NCI-H2227 (cell line): Measurements from ENCODE around the gene TMEM123.
A peak's percentile ranks its signal among the peaks of the same experiment; 100 is the strongest.

Source experiments
- DNase-seq: peaks from one replicate; lab custom pipeline; 2025; ENCODE audit not compliant: unreplicated experiment; lab: John Stamatoyannopoulos, UW

The TMEM123 gene

DNA sequence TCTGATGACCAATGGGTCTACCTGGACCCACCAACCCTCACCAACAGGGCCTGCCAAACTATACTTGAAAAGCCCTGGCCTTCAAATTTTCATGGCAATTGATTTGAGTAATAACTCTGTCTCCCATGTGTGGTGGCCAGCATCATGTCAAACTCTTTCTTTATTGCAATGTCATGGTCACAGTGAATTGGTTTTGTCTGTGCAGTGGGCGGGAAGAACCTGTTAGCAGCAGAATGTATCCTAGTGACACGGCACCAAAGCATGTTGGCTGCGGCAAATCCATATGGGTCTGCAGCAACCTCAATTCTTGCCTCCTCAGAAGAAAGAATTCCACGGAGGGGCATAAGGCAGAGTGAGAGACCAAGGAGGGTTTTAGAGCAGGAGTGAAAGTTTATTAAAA lies 19.6 kb upstream of the TMEM123 start:
- DNase-seq: no peak

DNA sequence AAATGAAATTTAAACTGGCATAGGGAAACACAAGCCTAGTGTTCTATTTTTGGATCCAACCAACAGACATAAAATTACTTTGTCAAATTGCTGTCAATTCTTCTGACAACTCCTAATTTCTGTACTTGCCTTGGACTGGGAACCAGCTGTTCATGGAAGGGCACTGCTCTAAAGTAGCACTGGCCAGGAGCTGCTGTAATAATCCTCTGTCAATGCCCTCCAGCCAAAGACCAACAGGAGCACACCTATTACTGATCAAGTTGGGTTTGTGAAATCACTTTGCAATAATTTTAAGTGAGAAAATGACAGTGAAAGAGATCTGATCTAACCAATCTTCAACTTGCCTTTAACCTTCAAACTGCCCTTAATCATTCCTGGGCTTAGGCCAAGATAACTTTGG lies 18.9 kb upstream of the TMEM123 start:
- DNase-seq: no peak

DNA sequence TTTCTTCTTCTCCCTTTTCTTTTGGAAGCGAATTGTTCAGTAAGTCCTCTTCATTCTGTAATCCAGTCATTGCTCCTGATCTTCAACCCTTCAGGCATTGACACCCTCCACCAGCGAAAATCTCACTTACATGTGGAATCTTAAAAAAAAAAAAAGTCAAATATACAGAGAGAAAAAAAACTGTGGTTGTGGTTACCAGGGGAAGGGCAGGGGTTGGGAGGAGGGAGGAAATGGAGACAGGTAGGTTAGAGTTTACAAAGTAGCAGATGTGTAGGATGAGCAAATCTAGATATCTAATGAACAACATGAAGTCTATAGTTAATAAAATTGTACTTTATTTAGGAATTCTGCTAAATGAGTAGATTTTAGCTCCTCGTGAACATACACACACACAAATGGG lies 17.7 kb upstream of the TMEM123 start:
- no peak for DNase-seq

DNA sequence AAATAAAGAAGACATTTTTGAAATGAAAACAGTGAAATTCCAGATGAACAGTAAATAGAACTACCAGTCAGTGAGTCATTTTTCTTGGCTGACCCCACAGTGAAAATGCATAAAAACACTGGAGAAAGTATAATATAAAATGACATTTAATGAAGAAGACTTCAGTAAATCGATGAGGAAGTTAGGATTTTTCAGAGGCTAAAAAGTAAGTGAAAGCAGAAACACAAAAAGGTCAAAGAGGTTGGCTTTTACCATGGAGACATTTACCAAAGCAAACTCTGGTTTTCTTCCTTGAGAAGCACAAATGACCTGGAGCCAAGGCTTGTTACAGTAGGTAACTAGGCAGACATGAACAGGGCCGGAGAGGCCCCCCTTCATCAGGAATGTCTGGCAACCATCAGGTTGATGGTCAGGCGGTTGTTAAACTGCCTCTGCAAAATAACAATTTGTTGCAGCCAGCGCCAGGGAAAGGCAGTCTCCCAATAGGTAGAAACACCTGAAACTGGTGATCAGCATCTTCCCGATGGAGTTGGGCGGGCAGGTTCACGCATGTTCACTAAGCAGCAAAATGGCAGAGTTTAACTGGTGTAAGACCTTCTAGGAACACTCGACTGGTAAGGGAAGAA lies 16.7 kb upstream of the TMEM123 start:
- DNase-seq: no peak

DNA sequence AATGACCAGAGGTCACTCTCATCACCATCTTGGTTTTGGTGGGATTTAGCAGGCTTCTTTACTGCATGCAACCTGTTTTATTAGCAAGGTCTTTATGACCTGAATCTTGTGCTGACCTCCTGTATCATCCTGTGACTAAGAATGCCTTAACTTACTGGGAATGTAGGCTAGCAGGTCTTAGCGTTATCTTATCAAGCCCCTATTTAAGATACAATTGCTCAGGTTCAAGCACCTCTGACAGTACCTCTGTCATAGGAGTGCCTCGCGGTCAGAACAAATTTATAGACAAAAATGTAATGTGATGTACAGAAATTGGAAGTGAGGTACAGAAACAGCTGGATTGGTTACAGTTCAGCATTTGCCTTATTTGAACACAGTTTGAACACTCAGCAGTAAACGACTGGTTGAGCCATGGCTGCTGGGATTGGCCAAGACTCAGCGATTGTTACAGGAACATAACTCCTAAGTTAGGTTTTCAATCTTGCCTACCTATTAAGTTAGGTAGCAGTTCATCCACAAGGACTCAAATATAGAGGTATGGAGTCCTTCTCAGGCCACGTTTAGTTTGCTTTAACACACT lies 16.1 kb upstream of the TMEM123 start:
- no peak for DNase-seq

DNA sequence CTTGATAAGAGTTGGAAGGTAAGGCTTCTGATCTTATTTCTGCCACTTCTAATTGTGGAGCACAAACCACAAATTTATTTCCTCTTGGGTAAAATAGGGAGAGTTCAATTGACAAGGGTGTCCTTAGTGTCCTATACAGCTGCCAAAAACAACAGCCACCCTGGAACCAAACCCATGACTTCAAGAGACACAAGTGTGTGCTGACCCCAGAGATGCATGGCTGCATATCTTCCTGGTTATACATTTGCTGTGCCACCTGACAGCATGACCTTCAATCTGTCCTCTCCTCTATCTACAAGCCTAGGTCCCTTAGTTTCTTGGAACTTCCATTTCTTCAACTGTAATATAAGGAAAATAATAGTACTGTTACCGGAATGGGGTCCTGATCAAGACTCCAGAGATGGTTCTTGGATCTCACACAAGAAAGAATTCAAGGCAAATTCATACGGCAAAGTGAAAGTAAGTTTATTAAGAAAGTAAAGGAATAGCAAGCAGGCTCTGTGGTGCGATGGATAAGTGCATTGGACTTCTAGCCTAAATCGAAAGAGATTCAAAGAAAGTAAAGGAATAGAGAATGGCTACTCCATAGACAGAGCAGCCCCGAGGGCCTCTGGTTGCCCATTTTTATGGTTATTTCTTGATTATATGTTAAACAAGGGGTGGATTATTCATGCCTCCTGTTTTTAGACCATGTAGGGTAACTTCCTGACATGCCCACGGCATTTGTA lies 15.5 kb upstream of the TMEM123 start:
- no peak for DNase-seq

DNA sequence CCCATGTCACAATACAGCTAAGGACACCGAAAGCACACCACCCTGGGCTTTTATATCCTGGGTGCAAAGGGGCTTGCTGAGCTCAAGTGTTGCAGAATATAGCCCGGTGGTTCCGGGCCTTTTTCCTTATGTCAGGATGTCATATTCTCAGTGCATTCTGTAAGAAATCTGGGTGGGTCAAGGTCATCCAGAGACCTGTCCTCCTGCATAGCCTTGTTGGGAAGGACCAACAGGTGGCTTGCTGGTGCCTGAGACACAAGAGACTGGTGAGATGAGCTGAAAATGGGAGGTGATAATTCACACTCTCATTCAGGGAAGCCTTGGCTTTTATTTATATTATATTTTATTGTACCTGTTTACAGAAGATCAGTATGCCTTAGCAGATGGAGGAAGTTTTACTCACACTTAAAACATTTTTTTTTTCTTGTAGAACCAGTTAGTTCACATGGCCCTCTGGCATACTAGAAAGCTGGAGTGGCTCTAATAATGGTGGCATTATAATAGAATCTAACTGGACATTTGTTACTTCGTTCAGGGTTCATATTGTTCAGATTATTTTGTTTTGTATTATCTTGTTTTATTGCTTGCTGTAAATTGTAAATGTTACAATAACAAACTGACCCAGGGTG lies 14.6 kb upstream of the TMEM123 start:
- no peak for DNase-seq

DNA sequence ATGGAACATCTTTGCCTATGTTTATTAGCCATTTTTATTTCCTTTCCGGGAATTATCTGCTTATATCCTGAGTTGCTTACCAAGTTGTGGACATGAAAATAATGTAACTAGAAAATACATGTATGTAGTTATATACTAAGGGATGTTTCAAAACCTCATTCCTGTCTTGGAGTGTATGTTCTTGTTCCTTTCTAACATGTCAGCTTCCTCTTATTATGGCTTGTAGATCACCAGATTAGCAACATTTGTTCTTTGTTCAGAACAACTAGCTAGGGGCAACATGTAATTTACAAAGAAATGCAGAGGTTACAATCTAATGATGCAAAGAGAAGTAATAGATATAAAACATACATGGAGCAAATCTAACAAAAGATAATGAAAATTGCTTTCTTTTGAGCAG lies 13.1 kb upstream of the TMEM123 start:
- DNase-seq: no peak

DNA sequence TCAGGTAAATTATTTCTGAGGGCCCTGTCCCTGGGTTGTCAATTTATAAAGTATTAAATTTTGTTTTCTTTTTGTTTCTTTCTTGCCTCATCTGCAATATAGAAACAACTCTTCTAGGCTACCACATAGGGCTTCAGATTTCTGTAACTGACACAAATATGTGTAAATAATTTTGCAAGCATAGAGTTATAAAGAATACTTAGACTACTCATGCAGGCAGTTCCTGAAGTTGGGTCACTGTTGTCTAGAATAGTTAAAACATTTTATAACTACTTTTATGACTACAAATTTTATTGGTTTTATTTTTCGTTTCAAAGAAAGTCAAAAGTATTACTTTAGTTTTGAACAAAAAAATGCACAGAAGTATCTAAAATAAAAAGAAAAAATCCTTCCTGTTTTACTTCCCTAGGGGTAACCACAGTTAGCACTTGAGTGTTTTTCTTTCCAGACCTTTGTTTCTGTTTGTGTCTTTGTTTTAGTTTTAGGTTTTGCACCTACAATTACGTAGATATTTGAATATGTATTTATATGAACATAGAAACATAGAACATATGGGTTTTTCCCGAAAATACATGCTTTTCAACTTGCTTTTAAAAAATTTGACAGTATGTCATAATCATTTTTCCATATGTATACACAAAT lies 12.4 kb upstream of the TMEM123 start:
- DNase-seq: no peak

DNA sequence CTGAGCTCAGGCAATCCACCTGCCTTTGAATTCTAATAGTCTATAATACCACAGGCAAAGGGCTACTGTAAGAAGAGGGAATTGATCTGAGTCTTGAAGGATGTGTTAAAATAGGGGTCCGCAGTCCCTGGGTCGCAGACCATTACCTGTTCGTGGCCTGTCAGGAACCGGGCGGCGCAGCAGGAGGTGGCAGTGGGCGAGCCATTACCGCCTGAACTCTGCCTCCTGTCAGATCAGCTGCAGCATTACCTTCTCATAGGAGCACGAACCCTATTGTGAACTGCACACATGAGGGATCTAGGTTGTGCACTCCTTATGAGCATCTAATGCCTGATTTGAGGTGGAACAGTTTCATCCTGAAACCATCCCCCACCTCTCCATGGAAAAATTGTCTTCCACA lies 11.5 kb upstream of the TMEM123 start:
- no peak for DNase-seq

DNA sequence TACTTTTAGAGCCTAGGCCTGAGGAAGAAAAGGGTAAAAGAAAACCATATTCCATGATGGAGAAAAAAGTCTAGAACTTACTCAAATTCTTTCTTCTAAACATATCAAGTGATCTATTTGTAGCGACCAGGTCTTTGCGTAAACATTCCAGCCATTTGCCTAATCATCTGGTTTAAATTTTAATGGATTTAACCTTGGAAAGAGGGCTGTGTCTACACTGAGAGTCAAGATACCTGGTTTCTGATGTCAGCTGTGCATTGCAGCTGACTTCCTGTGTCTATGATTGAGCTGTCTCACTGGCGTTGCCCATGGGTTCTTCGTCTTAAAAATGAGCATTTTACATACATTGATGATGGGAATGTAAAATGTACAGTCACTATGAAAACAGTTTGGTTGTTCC lies 10.0 kb upstream of the TMEM123 start:
- no peak for DNase-seq

DNA sequence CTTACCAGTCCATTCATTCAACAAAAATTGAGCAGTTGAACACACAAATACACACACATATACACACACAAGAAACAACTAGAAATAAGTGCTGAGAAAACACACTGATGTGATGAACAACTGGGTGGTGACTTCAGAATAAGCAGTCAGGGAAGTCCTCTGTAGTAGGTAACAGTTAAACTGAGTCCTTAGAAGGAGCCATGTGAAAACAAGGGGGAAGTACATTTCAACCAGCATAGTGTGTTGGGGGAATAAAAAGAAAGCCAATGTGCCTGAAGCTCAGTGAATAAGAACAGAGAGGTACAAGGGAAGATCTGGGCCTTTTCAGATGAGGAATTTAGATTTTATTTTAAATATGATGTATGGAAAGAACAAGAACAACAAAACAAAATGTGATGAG lies 6.8 kb upstream of the TMEM123 start:
- no peak for DNase-seq

DNA sequence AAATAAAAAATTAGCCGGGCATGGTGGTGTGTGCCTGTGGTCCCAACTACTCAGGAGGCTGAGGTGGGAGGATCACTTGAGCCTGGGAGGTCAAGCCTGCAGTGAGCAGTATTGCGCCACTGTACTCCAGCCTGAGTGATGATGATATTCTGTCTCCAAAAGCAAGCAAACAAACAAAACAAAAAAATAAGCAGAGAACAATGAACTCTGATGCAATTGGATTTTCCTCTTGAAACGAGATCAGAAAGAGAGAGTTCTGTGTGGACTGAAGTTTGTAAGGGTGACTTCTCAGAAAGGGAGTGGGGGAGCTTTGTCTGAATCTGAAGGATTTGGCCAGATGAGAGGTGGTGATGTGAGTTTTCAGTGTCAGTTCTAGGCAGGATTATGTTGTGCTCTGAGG lies 6.0 kb upstream of the TMEM123 start:
- no peak for DNase-seq

DNA sequence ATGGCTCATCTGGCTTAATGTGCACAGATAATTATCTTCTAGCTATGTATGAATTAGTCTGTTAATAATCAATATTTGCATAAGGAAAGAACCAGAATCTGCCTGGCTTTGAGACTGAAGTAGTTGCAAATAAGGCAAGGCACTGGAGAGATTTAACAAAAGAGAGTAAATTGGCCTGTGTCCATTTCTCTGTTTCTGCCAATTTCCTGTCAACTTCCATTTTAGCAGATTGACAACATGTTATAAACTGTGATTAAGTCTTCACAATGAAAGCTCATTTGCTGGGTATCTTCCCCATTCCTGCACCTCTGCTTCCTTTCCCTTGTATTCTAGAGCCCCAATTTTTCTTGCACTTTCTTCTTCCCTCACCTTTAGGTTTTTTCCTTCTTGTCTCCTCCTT lies 5.3 kb upstream of the TMEM123 start:
- peak; percentile 13 for DNase-seq

DNA sequence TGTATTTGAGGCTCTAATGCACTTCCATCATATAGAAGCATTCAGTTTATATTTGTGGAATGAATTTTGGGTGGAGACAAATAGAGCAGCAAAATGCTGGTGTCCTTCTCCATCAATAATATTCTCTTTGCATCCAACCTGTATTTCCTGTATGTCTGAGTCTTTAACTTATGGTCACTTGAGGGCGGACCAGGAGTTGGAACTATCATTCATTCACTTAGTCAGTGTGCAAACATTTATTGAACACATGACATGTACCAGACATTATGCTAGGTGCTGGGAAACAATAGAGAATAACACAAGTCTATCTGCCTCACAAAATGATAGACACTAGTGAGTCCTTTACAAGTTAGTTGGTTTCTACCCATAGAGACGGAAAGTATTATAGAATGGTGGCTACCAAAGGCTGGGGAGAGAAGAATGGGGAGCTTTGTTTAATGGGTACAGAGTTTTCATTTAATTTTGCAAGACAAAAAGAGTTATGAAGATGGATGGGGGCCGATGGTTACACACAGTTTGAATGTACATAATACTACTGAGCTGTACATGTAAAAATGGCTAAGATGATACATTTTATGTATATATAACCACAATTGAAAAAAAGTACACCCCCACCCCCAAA lies 4.6 kb upstream of the TMEM123 start:
- DNase-seq: no peak

DNA sequence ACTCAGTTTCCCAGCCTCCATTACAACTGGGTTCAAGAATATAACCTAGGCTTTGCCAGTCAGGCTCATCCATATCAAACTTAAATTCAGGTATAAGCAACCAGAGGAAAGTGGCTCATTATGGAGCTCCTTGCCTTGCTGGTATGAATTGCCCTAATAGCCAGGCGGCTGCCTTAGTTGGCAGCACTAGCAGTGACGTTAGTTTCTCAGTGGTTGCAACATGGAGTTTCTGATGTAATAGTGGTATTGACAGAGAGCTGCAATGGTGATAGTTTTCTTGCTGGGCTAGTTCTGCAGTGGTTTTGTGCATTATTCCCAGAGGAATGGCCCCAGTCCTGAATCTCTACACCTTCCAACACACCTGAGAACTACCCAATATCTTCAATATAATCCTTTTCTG lies 3.8 kb upstream of the TMEM123 start:
- DNase-seq: no peak

DNA sequence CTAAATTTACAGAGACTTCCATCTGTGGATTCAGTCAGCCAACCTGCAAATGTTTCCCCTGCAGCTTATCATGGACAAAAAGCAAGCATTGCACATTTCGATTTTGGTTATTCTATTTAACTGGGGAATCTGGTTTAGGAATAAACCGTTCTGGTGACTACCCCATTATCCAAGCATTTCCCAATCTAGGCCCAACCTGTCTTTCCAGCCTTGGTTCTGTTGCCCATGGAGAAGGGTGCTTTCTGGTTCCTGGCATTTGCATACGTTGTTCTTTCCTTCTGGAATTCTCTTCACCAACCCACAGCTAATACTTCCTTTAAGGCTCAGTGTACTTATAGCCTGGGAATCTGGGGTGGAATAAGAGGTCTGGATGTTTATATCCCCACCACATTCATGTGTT lies 1.4 kb upstream of the TMEM123 start:
- no peak for DNase-seq

DNA sequence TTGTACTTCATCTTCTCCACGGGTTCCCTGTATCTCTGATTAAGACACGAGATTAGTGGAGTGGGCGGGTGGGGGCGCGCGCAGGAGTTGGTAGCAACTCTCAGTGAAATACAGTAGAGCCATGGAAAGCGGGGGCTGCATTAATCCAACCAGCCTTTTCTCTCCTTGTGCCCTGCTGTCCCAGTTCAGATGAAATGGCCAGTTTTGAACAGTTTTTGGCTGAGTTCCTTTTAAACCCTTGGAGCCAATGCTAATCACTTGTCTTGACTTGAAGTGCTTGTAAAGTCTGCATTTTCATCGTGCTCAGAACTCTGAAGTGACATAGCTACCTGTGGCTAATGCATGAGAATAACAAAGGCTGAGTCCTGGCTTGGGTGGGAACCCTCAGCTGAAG lies 734 bp upstream of the TMEM123 start:
- DNase-seq: peak; percentile 34

DNA sequence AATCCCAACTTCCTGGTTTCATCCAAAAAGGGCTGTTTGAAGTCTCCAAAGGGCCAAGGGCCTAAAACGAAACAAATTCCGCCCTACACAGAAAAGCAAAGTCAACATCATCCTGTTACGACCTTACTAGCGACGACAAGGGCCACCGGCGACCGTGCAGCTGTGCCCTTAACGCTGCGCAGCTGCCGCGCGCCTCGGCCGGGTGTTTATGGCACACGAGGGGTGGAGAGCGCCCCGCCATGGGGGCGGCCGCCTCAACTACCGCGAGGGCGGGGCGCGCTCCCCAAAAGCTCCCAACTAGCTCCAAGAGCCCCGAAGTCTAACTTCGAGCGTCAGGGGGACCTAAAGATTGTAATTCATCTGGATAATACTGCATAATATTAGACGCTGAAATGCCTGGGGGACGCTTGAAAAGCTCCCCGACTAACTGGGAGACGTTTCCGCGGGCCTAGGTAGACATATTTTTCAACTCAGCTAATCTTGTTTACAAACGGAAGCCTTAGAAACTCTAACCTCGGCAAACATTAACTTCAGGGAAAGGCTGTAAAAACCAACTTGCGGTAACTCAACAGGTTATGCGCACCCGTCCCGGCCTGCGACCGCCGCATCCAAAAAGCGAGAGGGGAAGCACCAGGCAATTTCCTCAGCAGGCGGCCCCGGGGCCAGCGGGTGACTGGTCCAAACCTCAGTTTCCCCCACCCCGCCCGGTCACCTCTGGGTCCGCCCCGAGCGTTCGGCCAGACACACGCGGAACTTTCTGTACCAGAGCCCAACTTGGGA lies 694 bp downstream of the TMEM123 start:
- DNase-seq: peak; percentile 40

DNA sequence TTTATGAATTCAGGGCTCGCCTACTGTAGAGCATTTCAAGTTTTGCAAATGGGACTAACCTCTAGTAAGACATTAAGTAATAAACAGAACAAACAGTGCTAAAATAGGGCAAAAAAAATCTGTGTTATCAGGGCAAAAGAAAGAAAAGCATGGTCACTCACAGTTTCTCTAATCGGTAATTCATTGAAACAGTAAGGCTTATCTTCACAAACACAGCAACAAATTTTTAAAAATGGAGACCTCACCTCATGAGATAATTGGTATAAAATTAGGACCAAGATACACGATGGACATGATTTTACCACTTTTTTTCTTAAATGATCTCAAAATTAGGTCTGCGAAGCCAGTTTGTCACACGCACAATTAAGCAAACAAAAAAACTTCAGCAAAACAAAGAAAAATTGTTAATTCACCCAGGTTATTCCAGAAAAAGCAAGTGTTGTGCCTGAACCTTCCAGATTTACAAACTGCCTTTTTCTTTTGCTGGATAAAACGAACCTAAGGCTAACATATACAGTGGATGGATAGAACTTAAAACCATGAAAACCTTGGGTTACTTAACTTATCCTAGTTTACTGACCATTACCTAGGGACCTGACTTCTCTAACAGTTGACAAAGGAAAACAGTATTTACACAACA lies 1.4 kb downstream of the TMEM123 start:
- no peak for DNase-seq
